ENCODE data around the gene TGFBRAP1. TPM values are rescaled to one million over a fixed set of nuclear protein-coding genes. Genes with fewer than 3 reads are reported as not detected.

Gene TGFBRAP1
- total RNA-seq, 1 donor from 2014 or later = 24.1 TPM

DNA sequence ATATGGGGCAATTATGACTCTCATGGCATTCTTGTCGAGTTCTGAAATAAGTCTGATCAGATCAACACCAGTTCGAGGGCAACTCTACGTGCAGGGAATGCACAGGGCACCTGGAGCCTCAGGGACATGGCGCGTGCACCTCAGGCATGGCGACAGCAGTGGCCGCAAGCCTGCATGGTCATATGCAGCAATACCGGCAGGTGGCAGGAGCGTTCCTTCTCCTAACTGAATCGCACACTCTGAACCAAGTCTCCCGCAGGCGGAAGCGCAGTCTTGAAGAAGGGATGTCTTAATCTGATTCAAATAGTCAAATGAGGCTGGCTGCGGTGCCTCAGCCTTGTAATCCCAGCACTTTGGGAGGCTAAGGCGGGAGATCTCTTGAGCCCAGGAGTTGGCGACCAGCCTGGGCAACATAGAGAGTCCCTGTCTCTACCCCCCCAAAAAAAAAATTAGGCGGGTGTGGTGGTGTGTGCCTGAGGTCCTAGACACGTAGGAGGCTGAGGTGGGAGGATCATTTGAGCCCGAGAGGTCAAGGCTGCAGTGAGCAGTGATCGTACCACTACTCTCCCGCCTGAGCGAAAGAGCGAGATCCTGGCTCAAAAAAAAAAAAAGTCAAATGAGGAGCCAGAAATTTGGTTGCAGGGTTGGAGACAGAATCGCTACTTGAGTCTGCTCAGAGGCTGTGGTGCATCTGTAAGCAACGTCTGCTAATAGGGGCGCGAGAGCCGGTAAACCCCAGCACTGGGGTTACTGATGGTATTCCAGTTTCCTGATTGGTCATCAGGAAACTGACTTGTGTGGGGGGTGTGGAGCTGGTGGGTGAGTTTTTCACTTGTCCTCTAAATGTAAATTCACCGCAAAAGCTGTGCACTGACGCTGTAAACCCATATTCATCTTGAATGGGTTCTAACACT is 40.5 kb upstream of the TGFBRAP1 start:
- peaks cover 8% of the 10 kb centered on the region for H3K36me3 ChIP-seq (ENCODE audit: control insufficient read depth, insufficient read depth, low read length)
- H3K27me3 ChIP-seq (ENCODE audit: control insufficient read depth, insufficient read depth, low read length) = no peaks in the 10 kb centered on the region
- no peak overlapping the region for H3K4me3 ChIP-seq (ENCODE audit: low read depth, low read length)
- DNase-seq (ENCODE audit: low read depth) = no peak
- TF ChIP-seq, protein P1, sequence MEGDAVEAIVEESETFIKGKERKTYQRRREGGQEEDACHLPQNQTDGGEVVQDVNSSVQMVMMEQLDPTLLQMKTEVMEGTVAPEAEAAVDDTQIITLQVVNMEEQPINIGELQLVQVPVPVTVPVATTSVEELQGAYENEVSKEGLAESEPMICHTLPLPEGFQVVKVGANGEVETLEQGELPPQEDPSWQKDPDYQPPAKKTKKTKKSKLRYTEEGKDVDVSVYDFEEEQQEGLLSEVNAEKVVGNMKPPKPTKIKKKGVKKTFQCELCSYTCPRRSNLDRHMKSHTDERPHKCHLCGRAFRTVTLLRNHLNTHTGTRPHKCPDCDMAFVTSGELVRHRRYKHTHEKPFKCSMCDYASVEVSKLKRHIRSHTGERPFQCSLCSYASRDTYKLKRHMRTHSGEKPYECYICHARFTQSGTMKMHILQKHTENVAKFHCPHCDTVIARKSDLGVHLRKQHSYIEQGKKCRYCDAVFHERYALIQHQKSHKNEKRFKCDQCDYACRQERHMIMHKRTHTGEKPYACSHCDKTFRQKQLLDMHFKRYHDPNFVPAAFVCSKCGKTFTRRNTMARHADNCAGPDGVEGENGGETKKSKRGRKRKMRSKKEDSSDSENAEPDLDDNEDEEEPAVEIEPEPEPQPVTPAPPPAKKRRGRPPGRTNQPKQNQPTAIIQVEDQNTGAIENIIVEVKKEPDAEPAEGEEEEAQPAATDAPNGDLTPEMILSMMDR (IDR thresholded peaks at IDR 0.05; ENCODE audit: insufficient read depth, low read length, poor library complexity, severe bottlenecking) = peak; percentile 85

DNA sequence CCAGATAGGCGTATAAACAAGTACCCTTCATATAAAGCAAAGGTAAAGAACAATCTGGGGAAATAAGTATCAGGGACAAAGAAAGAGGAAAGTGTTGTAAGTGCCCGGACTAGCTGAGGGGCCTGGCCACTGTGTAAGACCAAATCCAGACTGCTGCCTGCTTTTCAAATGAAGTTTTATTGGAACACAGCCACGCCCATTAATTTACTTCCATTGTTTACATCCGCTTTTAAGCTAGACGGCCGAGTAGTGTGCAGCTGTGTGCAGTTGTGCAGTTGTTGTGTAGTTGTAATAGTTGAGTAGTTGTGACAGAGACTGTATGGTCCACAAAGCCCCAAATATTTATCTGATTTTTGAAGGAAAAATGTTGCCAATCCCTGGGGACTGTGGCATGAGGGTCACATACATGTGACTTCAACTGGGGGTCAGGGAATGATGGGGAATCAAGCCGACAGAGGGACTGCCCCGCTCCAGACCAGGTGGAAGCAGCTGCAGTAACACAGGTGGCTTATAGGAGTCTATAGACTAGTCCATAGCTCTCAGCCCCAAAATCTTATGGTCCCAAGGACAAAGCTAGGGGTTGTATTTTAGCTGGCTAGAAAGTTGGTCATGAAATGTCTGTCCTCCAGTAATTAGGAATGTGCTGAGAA is 39.3 kb upstream of the TGFBRAP1 start:
- Histone ChIP-seq H3K4me3 (ENCODE audit: low read depth, low read length) (no peak overlapping the region), H3K27me3 (ENCODE audit: control insufficient read depth, insufficient read depth, low read length) (no peaks in the 10 kb centered on the region), H3K36me3 (ENCODE audit: control insufficient read depth, insufficient read depth, low read length) (peaks cover 12% of the 10 kb centered on the region)
- no peak for DNase-seq (ENCODE audit: low read depth)
- TF ChIP-seq, protein P1 (IDR thresholded peaks at IDR 0.05; ENCODE audit: insufficient read depth, low read length, poor library complexity, severe bottlenecking) = no peak

DNA sequence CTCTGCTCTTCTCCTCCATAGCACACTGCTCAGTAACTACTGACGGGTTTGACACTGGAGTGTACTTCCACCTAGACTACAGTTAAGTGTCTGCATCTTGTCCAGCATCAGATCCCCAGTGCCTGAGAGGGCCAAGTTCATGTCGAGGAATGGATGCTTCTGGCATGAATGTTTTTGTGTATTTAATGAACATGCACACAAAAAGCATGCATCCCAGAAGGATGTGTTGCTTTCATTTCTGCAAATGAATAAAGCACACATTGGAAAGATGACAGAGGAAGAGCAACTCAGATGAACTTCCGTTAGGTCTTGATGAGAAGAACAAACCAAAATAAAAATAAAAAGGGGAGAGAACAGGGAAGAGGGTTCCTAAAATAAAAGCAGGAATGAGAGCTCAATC is 35.7 kb upstream of the TGFBRAP1 start:
- DNase-seq (ENCODE audit: low read depth) = no peak
- Histone ChIP-seq H3K36me3 (ENCODE audit: control insufficient read depth, insufficient read depth, low read length) (peaks cover 21% of the 10 kb centered on the region), H3K4me3 (ENCODE audit: low read depth, low read length) (no peak overlapping the region), H3K27me3 (ENCODE audit: control insufficient read depth, insufficient read depth, low read length) (no peaks in the 10 kb centered on the region)
- TF ChIP-seq, protein P1 (IDR thresholded peaks at IDR 0.05; ENCODE audit: insufficient read depth, low read length, poor library complexity, severe bottlenecking) = no peak

DNA sequence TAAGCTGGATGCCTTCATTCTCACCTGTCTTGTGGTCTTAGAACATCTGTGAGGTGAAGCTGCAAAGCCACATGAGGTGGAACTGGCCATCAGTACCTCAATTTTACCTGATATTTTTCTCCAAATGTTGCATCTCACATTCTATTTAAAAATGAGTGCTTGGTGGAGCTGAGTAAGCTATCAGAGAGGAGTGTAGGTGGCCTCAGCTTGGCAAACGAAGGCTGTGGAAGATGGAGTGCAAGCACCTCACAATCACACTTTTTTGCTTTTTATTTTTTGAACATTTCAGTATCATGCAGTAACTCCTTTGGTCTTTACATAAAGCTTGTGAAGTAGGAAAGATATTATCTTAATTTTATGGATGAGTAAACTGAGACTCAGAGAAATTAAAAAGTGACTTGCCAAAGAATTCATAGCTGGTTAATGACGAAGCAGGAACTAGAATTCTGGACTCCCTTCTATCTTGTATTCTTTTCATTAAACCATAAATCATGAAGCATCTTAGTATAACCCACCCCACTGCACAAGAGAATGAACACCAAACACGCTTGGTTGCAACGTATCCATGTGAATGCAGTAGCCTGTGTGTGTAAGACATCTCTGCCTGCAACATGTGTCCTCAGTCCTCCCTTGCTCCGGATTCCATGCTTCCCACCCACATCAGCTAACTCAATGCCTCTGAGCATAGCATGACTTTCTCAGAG is 35.1 kb upstream of the TGFBRAP1 start:
- Histone ChIP-seq H3K4me3 (ENCODE audit: low read depth, low read length) (no peak overlapping the region), H3K36me3 (ENCODE audit: control insufficient read depth, insufficient read depth, low read length) (peaks cover 20% of the 10 kb centered on the region), H3K27me3 (ENCODE audit: control insufficient read depth, insufficient read depth, low read length) (no peaks in the 10 kb centered on the region)
- TF ChIP-seq, protein P1 (IDR thresholded peaks at IDR 0.05; ENCODE audit: insufficient read depth, low read length, poor library complexity, severe bottlenecking) = no peak
- no peak for DNase-seq (ENCODE audit: low read depth)

DNA sequence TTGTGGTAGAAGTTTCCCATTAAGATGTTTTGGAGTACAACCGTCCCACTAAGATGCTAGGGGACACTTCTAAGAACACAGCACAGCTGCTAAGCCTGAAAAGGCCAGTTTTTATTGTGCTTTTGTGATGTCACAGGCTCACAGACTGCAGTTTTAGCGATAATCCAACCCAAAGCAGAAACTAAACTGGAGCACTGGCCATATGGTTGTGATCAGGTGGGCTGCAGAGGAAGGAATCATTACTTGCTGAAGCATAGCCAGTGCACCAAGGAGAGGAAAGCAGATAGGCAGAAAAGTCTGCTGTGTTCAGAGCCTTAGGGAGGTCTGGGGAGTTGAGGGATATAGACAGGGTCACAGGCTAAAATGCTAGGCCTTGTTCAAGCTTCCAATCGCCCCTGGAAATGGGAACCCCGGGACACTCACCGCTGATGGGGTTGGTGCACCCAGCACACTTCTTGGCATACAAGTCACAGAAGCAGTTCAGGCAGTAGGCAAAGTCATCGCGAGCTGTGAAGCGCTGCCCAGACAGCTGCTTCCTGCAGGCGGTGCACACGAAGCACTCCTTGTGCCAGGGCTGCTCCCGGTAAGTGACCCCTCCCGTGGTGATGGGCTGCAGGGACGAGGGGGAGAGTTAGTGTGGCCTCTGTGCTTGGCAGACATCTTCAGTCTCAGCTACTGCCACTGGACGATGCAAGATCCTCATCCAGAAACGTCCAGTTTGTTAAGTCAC is 33.5 kb upstream of the TGFBRAP1 start:
- TF ChIP-seq, protein P1 (IDR thresholded peaks at IDR 0.05; ENCODE audit: insufficient read depth, low read length, poor library complexity, severe bottlenecking) = no peak
- DNase-seq (ENCODE audit: low read depth) = no peak
- H3K27me3 ChIP-seq (ENCODE audit: control insufficient read depth, insufficient read depth, low read length) = no peaks in the 10 kb centered on the region
- H3K36me3 ChIP-seq (ENCODE audit: control insufficient read depth, insufficient read depth, low read length) = peaks cover 20% of the 10 kb centered on the region
- no peak overlapping the region for H3K4me3 ChIP-seq (ENCODE audit: low read depth, low read length)

Measured in kidney epithelial cell (primary cell).